22Rv1 (cell line): Measurements from ENCODE around the gene SUPV3L1.

ENCODE experiments used
- ZFX ChIP-seq: fragments of 450-650 bp; IDR thresholded peaks from 2 replicates; pipeline ENCODE4 v1.6.1; 2017; ENCODE audit warnings: antibody characterized with exemption, borderline replicate concordance
- TF ChIP-seq, protein P1 (sequence below): fragments of 450-650 bp; IDR thresholded peaks from 2 replicates; pipeline ENCODE4 v1.5.1; 2017; ENCODE audit warnings: mild to moderate bottlenecking

DNA sequence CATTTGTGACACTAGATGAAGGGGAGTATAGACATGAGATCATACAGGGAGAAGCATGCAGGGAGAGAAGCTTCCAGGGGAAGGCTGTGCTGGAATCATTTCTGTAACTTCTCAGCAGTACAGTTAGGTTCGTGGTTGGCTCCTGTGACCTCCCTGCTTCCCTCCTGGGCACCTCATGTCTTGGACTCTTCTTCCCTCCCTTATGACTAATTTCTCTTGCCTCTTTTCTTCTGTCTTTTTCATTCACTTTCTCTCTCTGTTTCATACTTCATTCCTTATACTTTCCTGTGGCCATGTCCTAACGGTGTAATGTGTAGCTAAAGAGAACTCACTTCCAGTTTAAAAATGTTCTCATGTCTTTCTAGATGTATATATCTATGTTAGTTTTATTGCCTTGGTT lies 21.0 kb downstream of the SUPV3L1 start:
- TF ChIP-seq, protein P1, sequence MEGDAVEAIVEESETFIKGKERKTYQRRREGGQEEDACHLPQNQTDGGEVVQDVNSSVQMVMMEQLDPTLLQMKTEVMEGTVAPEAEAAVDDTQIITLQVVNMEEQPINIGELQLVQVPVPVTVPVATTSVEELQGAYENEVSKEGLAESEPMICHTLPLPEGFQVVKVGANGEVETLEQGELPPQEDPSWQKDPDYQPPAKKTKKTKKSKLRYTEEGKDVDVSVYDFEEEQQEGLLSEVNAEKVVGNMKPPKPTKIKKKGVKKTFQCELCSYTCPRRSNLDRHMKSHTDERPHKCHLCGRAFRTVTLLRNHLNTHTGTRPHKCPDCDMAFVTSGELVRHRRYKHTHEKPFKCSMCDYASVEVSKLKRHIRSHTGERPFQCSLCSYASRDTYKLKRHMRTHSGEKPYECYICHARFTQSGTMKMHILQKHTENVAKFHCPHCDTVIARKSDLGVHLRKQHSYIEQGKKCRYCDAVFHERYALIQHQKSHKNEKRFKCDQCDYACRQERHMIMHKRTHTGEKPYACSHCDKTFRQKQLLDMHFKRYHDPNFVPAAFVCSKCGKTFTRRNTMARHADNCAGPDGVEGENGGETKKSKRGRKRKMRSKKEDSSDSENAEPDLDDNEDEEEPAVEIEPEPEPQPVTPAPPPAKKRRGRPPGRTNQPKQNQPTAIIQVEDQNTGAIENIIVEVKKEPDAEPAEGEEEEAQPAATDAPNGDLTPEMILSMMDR = no peak
- TF ChIP-seq ZFX = no peak
